Hair follicular keratinocyte (primary cell): ENCODE results near the gene LSMEM2. TPM values are rescaled to one million over a fixed set of nuclear protein-coding genes. Genes with fewer than 3 reads are reported as not detected.

Source experiments
- total RNA-seq: library from RNA; depleted of rRNA; stranded (reverse); fragments of >200 nt; gene quantifications from 2 replicates; pipeline ENCODE4 v1.2.3, GENCODE V29; 2015

LSMEM2 gene
- not detected in 2 replicates for total RNA-seq

GRCh38 chr3:50278880-50279224, at the start of gene LSMEM2:
Gene LSMEM2, plus strand, starts transcription at chr3:50279087. Its CDS starts 27 bp downstream, at chr3:50279114.

GRCh38 chr3:50235716-50236483, 43.0 kb upstream of the LSMEM2 start, which contains the start of gene GNAI2:
Gene GNAI2, plus strand, starts transcription at chr3:50236204. Its CDS starts 132 bp downstream, at chr3:50236336.

GRCh38 chr3:50268703-50269451, 10.0 kb upstream of the LSMEM2 start, which contains the start of gene SEMA3B:
Gene SEMA3B, plus strand, starts transcription at chr3:50269147. Its CDS starts 94 bp downstream, at chr3:50269241.

GRCh38 chr3:50292159-50293078, 13.5 kb downstream of the LSMEM2 start, which contains the start of gene IFRD2:
Gene IFRD2, minus strand, starts transcription at chr3:50292429. Its CDS starts 155 bp downstream, at chr3:50292274.

GRCh38 chr3:50298836-50299637, 20.1 kb downstream of the LSMEM2 start, which contains the start of the genes HYAL3 and NAA80:
Gene HYAL3, minus strand, starts transcription at chr3:50299405. Its CDS starts 3,803 bp downstream, at chr3:50295602.
Gene NAA80, minus strand, starts transcription at chr3:50299405. Its CDS starts 1,942 bp downstream, at chr3:50297463.

GRCh38 chr3:50303013-50303815, 24.3 kb downstream of the LSMEM2 start, which contains the start of gene HYAL1:
Gene HYAL1, minus strand, starts transcription at chr3:50303574. Its CDS starts 618 bp downstream, at chr3:50302956.

GRCh38 chr3:50322386-50323091, 43.7 kb downstream of the LSMEM2 start, which contains the start of gene HYAL2:
Gene HYAL2, minus strand, starts transcription at chr3:50322745. Its CDS starts 2,256 bp downstream, at chr3:50320489.

GRCh38 chr3:50327943-50328691, 49.2 kb downstream of the LSMEM2 start, which contains the start of gene TUSC2:
Gene TUSC2, minus strand, starts transcription at chr3:50328223. Its CDS starts 124 bp downstream, at chr3:50328099.

Other genes with a start within 250 kb of the LSMEM2 start
- gene RBM5, start 190.2 kb upstream of the LSMEM2 start, total RNA-seq: 40.3 and 47.6 TPM in 2 replicates
- 120 and 137 TPM in 2 replicates for gene SEMA3F, start 123.8 kb upstream of the LSMEM2 start, total RNA-seq
- not detected in 2 replicates for gene GNAT1, start 87.5 kb upstream of the LSMEM2 start, total RNA-seq
- not detected in 2 replicates for gene SLC38A3, start 73.8 kb upstream of the LSMEM2 start, total RNA-seq
- 179 and 228 TPM in 2 replicates for gene GNAI2, start 42.9 kb upstream of the LSMEM2 start, total RNA-seq
- 3.5 and 8.4 TPM in 2 replicates for gene SEMA3B, start 9.9 kb upstream of the LSMEM2 start, total RNA-seq
- gene IFRD2, start 13.3 kb downstream of the LSMEM2 start, total RNA-seq: 134 and 183 TPM in 2 replicates
- gene HYAL3, start 20.3 kb downstream of the LSMEM2 start, total RNA-seq: 11.6 TPM in 2 replicates
- gene NAA80, start 20.3 kb downstream of the LSMEM2 start, total RNA-seq: 16.7 and 30.1 TPM in 2 replicates
- 3.0 and 6.3 TPM in 2 replicates for gene HYAL1, start 24.5 kb downstream of the LSMEM2 start, total RNA-seq
- 78.0 and 92.5 TPM in 2 replicates for gene HYAL2, start 43.7 kb downstream of the LSMEM2 start, total RNA-seq
- 38.6 and 39.7 TPM in 2 replicates for gene TUSC2, start 49.1 kb downstream of the LSMEM2 start, total RNA-seq
- gene RASSF1, start 61.7 kb downstream of the LSMEM2 start, total RNA-seq: 16.5 and 27.5 TPM in 2 replicates
- gene ZMYND10, start 66.6 kb downstream of the LSMEM2 start, total RNA-seq: 0.11 and 0.62 TPM in 2 replicates
- 14.6 and 17.2 TPM in 2 replicates for gene NPRL2, start 71.7 kb downstream of the LSMEM2 start, total RNA-seq
- gene CYB561D2, start 71.8 kb downstream of the LSMEM2 start, total RNA-seq: 24.4 and 29.2 TPM in 2 replicates
- gene TMEM115, start 80.4 kb downstream of the LSMEM2 start, total RNA-seq: 47.8 and 51.1 TPM in 2 replicates
- gene CACNA2D2, start 224.5 kb downstream of the LSMEM2 start, total RNA-seq: not detected in 2 replicates